Osteoblast (primary cell): Measurements from ENCODE around the gene HS6ST1. TPM values are rescaled to one million over a fixed set of nuclear protein-coding genes. Genes with fewer than 3 reads are reported as not detected.
A peak's percentile ranks its signal among the peaks of the same experiment; 100 is the strongest.

Source experiments
- DNase-seq: peaks from one replicate; pipeline ENCODE4 v3.0.0; 2011; ENCODE audit warnings: low spot score, mixed read lengths; ENCODE audit not compliant: insufficient read length; ENCODE audit errors: missing footprints
- H2AFZ ChIP-seq: 2 replicates; pipeline ENCODE4 v1.6.0; 2011; ENCODE audit warnings: mild to moderate bottlenecking, low read length
- H3K27ac ChIP-seq: 2 replicates; pipeline ENCODE4 v1.5.1; 2011; ENCODE audit warnings: mild to moderate bottlenecking, low read depth, low read length, moderate library complexity
- H3K27me3 ChIP-seq: 2 replicates; pipeline ENCODE4 v1.6.0; 2012; ENCODE audit warnings: mild to moderate bottlenecking, control low read depth, inconsistent platforms, low read length, moderate library complexity; ENCODE audit not compliant: insufficient read depth
- H3K36me3 ChIP-seq: 2 replicates; pipeline ENCODE4 v1.5.1; 2011; ENCODE audit warnings: mild to moderate bottlenecking, low read length, control low read depth, moderate library complexity; ENCODE audit not compliant: insufficient read depth
- H3K4me1 ChIP-seq: 2 replicates; pipeline ENCODE4 v1.5.1; 2011; ENCODE audit warnings: mild to moderate bottlenecking, low read length, control low read depth, moderate library complexity; ENCODE audit not compliant: insufficient read depth
- H3K4me2 ChIP-seq: 2 replicates; pipeline ENCODE4 v1.6.0; 2011; ENCODE audit warnings: mild to moderate bottlenecking, low read length; ENCODE audit not compliant: insufficient read depth
- H3K4me3 ChIP-seq: fragments of 200-600 bp; sonication (generic); 3 replicates; pipeline ENCODE4 v1.5.1; 2012; ENCODE audit warnings: mild to moderate bottlenecking, low read length, inconsistent platforms; ENCODE audit not compliant: insufficient read depth
- H3K79me2 ChIP-seq: 2 replicates; pipeline ENCODE4 v1.6.0; 2012; ENCODE audit warnings: mild to moderate bottlenecking, low read length, control low read depth, inconsistent platforms; ENCODE audit not compliant: insufficient read depth
- H3K9me3 ChIP-seq: 2 replicates; pipeline ENCODE4 v1.5.1; 2011; ENCODE audit warnings: low read depth, low read length, control low read depth
- H4K20me1 ChIP-seq: 2 replicates; pipeline ENCODE4 v1.6.0; 2012; ENCODE audit warnings: mild to moderate bottlenecking, low read length, control low read depth; ENCODE audit not compliant: insufficient read depth
- total RNA-seq: library from RNA; depleted of rRNA; stranded (reverse); fragments of >200 nt; gene quantifications from 2 replicates; pipeline ENCODE4 v1.2.3, GENCODE V29; 2012
- TF ChIP-seq, protein P1 (sequence below): IDR thresholded peaks from 2 replicates; pipeline ENCODE4 v1.5.1; 2011; ENCODE audit warnings: mild to moderate bottlenecking, low read depth, low read length, moderate library complexity; ENCODE audit errors: extremely low read depth

The HS6ST1 gene
- total RNA-seq, 1 donor, result 18.8 TPM

DNA sequence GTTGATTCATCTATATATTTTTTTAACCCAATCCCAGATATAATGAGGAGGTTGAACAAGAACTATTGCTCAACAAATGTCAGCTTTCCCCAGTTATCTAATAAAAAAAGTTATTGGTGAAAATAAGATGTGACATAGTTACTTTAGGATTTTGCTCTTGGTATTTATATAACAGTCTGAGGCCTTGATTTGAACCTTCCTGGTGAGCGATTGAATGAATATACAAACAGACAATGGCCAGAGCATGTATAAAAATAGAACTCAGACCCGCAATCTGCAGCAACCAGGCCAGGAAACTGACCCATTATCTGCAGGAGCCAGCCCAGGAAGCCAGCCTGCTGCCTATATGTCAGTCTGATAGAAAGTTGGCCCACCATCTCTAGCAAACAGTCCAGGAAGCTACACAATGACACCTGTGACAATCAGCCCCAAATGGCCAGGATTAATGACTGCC, 81.6 kb downstream of the HS6ST1 start:
- Histone ChIP-seq H3K9me3 (no peaks in the 10 kb centered on the region), H3K4me2 (peak overlapping the region; percentile 65), H3K79me2 (no peaks in the 10 kb centered on the region), H4K20me1 (peaks cover 2% of the 10 kb centered on the region), H3K4me1 (peaks cover 20% of the 10 kb centered on the region), H3K36me3 (no peaks in the 10 kb centered on the region), H3K27me3 (peaks cover 3% of the 10 kb centered on the region), H2AFZ (no peak overlapping the region), H3K27ac (peak overlapping the region; percentile 86), H3K4me3 (no peak overlapping the region)
- DNase-seq, result no peak
- TF ChIP-seq, protein P1, sequence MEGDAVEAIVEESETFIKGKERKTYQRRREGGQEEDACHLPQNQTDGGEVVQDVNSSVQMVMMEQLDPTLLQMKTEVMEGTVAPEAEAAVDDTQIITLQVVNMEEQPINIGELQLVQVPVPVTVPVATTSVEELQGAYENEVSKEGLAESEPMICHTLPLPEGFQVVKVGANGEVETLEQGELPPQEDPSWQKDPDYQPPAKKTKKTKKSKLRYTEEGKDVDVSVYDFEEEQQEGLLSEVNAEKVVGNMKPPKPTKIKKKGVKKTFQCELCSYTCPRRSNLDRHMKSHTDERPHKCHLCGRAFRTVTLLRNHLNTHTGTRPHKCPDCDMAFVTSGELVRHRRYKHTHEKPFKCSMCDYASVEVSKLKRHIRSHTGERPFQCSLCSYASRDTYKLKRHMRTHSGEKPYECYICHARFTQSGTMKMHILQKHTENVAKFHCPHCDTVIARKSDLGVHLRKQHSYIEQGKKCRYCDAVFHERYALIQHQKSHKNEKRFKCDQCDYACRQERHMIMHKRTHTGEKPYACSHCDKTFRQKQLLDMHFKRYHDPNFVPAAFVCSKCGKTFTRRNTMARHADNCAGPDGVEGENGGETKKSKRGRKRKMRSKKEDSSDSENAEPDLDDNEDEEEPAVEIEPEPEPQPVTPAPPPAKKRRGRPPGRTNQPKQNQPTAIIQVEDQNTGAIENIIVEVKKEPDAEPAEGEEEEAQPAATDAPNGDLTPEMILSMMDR, result no peak

DNA sequence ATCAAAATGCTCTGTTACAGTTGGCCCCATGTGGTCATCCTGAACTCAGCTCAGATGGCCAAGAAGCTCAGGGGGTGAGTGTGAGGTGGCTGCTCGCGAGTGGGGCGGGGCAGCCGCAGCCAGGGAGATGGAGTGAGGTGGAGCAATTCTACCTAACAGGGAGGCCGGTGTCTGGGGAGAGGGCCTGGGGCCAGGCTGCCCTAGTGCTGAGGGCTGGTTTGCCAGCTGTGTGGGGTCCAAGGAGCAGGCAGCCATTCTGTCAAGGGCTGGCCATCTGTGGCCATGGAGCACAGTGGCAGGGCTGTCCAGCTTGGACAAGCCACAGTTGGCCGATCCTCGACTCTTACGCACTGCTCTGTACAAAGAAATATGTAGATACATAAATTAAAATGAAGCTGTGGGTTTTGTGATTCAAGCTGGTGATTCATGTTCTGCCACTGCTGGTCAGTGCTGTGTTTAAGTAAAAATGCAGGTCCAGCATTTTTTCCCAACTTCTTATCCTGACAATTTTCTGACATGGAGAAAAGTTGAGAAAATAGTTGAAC, 82.1 kb downstream of the HS6ST1 start:
- H3K9me3 ChIP-seq, result no peaks in the 10 kb centered on the region
- H3K79me2 ChIP-seq, result no peaks in the 10 kb centered on the region
- DNase-seq, result peak; percentile 90
- H3K27ac ChIP-seq, result peak overlapping the region; percentile 86
- H3K4me3 ChIP-seq, result peak overlapping the region; percentile 20
- H2AFZ ChIP-seq, result peak overlapping the region; percentile 78
- TF ChIP-seq, protein P1, result no peak
- H4K20me1 ChIP-seq, result peaks cover 2% of the 10 kb centered on the region
- no peaks in the 10 kb centered on the region for H3K36me3 ChIP-seq
- H3K4me2 ChIP-seq, result peak overlapping the region; percentile 65
- peaks cover 20% of the 10 kb centered on the region for H3K4me1 ChIP-seq
- peaks cover 3% of the 10 kb centered on the region for H3K27me3 ChIP-seq

DNA sequence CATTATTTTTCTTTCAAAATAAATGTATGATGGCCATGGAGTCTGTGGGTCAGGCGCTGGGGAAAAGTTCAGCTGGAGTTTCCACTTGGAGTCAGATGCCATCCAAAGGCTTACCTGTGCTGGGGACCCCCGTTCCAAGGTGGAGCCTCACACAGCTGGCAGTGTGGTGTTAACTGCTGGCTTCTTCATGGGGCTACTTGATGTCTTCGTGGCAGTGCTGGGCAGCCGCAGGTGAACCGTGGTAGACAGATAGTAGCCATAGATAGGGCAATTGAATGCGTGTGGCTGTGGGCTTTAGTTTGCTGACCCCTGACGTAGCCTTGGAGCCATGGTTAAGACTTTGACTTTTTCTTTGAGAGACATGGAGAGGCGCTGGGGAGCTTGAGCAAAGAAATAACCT, 83.1 kb downstream of the HS6ST1 start:
- peaks cover 2% of the 10 kb centered on the region for H4K20me1 ChIP-seq
- no peak for DNase-seq
- H3K79me2 ChIP-seq, result no peaks in the 10 kb centered on the region
- TF ChIP-seq, protein P1, result no peak
- no peak overlapping the region for H3K4me2 ChIP-seq
- H3K27ac ChIP-seq, result no peak overlapping the region
- H3K9me3 ChIP-seq, result no peaks in the 10 kb centered on the region
- H3K4me3 ChIP-seq, result no peak overlapping the region
- H3K27me3 ChIP-seq, result peaks cover 6% of the 10 kb centered on the region
- no peak overlapping the region for H2AFZ ChIP-seq
- H3K4me1 ChIP-seq, result peaks cover 20% of the 10 kb centered on the region
- no peaks in the 10 kb centered on the region for H3K36me3 ChIP-seq

DNA sequence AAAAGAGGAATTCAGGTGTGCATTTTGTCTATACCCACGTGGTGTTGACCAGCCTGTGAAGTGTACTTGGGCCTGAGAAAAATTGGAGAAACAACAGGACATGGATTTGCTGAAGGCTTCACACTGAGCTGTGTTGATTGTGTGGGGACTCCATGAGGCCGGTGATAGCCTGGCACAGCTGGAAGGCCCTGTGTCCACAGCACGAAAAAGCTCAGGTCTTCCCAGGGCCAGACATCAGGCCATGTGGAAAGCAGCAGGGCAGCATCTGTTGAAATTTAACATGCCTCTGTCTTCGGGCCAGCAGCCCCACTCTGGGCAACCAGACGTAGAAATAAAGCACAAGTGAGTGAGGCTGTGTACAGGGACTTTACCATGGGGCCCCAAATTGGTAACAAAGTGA, 84.1 kb downstream of the HS6ST1 start:
- Histone ChIP-seq H3K4me1 (peaks cover 20% of the 10 kb centered on the region), H3K36me3 (no peaks in the 10 kb centered on the region), H4K20me1 (peaks cover 2% of the 10 kb centered on the region), H3K27ac (no peak overlapping the region), H3K4me3 (no peak overlapping the region), H2AFZ (no peak overlapping the region), H3K27me3 (peaks cover 3% of the 10 kb centered on the region), H3K9me3 (no peaks in the 10 kb centered on the region), H3K4me2 (no peak overlapping the region), H3K79me2 (no peaks in the 10 kb centered on the region)
- no peak for DNase-seq
- TF ChIP-seq, protein P1, result no peak
